ENCODE data around the gene PRAMEF11.
"Not testable (repeated sequence)": the region's sequence is repeated elsewhere in the genome, so short reads cannot be mapped to it uniquely, and the experiment has no call there.

PRAMEF11 gene

GRCh38 chr1:12831310-12831709, at the start of gene PRAMEF11:
Gene PRAMEF11, minus strand, starts transcription at chr1:12831410. Its CDS starts 2,621 bp downstream, at chr1:12828789.
- DNase-seq = not testable (repeated sequence)

- not testable (repeated sequence) for DNase-seq
Measured at GRCh38 chr1:12878453-12878852, 47.2 kb upstream of the PRAMEF11 start.

DNA sequence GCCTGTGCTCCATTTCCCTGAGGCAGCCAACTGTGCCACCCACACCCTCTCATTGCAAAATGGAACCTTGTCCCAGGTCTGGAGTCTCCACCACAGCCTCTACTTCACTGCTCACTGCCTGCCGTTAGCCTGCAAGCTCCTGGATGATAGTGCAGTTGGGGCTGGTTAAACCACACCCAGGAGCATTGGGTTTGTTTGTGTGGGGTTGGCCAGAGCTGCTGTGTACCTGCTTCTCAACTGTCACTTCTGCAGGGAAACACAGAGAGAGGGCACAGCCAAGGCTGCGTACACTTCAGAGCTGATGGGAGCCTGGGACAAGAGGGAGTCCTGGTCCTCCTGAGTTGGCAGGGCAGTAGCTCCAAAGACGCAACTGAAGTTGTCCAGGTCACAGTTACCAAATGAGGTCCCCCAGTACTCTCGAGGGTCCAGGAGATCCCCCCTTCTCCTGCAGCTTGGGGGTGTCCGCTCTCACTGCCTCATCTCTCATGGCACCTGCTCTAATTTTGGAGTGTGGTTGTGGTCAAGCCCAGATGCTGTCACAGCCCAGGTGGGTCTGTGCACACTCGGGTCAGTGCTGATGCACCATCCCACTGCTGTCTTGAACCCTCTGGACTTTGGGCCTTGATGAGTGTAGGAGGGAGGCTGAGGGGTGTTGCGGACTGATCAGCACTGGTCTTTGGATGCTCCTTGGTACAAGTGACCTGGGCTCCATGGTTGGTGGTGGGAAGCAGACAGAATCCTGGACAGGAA, 32.1 kb upstream of the PRAMEF11 start:
- not testable (repeated sequence) for DNase-seq

DNA sequence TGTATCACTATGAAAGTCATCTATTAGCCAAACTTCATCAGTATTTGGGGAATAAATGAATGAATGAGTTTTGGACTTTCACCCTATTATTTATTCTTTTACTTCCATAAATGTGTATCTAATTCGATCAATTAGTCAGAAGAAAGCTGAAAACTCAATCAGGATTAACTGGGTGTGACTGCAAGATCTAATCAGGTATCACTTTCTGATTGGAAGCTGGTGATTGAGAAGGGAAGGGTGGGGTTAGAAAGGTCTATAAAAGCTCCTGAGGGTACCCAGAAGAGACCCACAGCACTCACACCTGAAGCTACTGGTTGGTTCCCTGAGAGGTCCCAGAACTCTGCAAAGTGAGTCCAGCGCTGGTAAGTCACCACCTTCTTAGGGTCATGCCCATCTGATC, 25.6 kb upstream of the PRAMEF11 start, which contains the start of gene PRAMEF2:
Gene PRAMEF2 (plus strand): TSS at position 301 of the 400 bp plus-strand sequence. CDS start 1,924 bp downstream, outside the sequence.
- DNase-seq = not testable (repeated sequence)

- no peak for DNase-seq
Measured at GRCh38 chr1:12851779-12852178, 20.6 kb upstream of the PRAMEF11 start.

DNA sequence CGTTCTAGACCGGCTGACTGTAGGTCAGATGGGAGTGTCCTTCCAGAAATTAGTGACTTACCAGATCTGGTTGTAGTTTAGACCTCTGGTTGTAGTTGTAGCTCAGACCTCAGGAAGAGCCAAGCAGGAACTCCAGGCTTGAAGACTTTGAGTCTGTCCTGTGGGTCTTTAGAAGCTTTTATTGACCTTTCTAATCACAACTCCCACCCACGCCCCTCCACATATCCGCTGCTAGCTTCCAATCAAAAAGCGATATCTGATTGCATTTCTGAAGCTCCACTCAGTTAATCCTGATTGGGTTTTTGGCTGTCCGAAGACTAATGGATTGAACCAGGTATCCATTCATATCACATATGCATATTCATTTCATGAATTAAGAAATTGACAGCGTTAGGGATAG, 17.4 kb upstream of the PRAMEF11 start, which contains the start of gene HNRNPCL1:
Gene HNRNPCL1 (minus strand): TSS at position 101 of the 400 bp plus-strand sequence. CDS start 431 bp downstream, outside the sequence.
- not testable (repeated sequence) for DNase-seq

- DNase-seq = not testable (repeated sequence)
Measured at GRCh38 chr1:12833251-12833650, 2.0 kb upstream of the PRAMEF11 start.

DNA sequence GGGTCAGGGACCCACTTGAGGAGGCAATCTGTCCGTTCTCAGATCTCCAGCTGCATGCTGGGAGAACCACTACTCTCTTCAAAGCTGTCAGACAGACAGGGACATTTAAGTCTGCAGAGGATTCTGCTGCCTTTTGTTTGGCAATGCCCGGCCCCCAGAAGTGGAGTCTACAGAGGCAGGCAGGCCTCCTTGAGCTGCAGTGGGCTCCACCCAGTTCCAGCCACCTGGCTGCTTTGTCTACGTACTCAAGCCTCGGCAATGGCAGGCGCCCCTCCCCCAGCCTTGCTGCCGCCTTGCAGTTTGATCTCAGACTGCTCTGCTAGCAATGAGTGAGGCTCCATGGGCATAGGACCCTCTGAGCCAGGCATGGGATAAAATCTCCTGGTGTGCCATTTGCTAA, 12.1 kb downstream of the PRAMEF11 start:
- not testable (repeated sequence) for DNase-seq

- no peak for DNase-seq
Measured at GRCh38 chr1:12811409-12811784, 19.8 kb downstream of the PRAMEF11 start.

- no peak for DNase-seq
Measured at GRCh38 chr1:12810691-12811408, 20.4 kb downstream of the PRAMEF11 start.

GRCh38 chr1:12809933-12810332, 21.3 kb downstream of the PRAMEF11 start:
- DNase-seq = no peak

- no peak for DNase-seq
Measured at GRCh38 chr1:12799730-12800129, 31.5 kb downstream of the PRAMEF11 start.

GRCh38 chr1:12798911-12799310, 32.3 kb downstream of the PRAMEF11 start:
- DNase-seq = no peak

GRCh38 chr1:12791097-12791496, 40.1 kb downstream of the PRAMEF11 start, which contains the start of gene PRAMEF1:
Gene PRAMEF1, plus strand, starts transcription at chr1:12791397. Its CDS starts 1,831 bp downstream, at chr1:12793228.
- DNase-seq = not testable (repeated sequence)

DNA sequence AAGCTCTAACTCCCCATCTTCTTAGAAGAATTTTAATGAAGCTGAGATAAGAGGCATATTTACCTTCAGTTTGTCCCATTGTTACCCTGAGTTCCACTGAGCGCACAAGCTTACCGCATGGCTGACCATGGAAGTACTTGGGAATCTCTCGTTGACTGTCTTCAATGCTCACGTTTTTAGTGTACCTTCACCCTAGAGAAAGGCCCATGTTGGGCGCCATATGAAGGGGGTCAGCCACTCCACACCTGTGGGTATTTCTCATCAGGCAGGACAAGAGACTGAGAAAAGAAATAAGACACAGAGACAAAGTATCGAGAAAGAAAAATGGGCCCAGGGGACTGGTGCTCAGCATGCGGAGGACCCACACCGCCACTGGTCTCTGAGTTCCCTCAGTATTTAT, 46.5 kb downstream of the PRAMEF11 start:
- not testable (repeated sequence) for DNase-seq

DNA sequence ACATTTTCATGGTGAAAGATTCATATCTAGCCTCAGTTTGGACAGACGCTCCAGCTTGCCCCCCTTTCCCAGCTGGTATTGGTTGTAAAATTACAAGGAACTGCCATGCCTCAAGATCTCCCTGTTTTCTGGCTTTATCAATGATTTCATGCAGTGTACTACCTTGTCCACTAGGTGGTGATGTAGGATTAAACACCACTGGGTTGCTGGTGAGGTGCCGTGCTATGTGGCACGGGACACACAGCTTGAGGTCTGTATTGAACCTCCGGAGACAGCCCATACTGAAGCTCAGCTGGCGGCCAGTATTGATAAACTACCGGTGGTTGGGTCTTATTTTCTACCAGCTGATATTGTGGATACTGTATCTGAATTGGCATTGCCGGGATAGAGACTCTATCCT, 47.4 kb downstream of the PRAMEF11 start:
- DNase-seq = not testable (repeated sequence)

DNA sequence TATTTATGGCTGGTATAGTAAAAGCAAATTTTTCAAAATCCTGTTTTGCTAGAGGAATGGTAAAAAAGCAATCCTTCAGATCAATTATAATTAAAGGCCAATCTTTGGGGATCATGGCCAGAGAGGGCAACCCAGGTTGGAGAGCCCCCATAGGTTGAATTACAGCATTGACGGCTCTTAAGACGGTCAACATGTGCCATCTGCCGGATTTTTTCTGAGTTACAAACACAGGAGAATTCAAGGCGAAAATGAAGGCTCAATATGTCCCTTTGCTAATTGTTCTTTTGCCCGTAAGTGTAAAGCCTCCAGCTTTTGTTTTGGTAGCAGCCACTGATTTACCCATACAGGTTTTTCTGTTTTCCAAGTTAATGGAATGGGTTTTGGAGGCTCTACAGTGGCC, 49.7 kb downstream of the PRAMEF11 start:
- not testable (repeated sequence) for DNase-seq

GRCh38 chr1:12778907-12779306, 52.3 kb downstream of the PRAMEF11 start:
- DNase-seq = no peak

- no peak for DNase-seq
Measured at GRCh38 chr1:12778061-12778460, 53.1 kb downstream of the PRAMEF11 start.

GRCh38 chr1:12776801-12777557, 54.2 kb downstream of the PRAMEF11 start:
- no peak for DNase-seq

DNA sequence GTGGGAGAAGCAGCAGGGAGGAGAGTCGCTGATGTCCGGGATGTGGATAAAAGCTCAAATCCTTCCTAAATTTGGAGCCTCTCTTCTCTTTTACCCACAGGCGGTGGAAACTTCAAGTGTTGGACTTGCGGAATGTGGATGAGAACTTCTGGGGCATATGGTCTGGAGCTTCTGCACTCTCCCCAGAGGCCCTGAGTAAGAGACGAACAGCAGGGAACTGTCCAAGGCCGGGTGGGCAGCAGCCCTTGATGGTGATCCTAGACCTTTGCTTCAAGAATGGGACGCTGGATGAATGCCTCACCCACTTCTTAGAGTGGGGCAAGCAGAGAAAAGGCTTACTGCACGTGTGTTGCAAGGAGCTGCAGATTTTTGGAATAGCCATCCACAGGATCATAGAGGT, 55.8 kb downstream of the PRAMEF11 start:
- DNase-seq = no peak

GRCh38 chr1:12774801-12775345, 56.3 kb downstream of the PRAMEF11 start:
- DNase-seq = no peak

All from CD4-positive, alpha-beta T cell treated with Interleukin-12 subunit alpha and Interleukin-12 subunit beta, for 1 hour (primary cell).